Common myeloid progenitor, CD34-positive (primary cell): ENCODE data around the gene PGF. TPM values are rescaled to one million over a fixed set of nuclear protein-coding genes. Genes with fewer than 3 reads are reported as not detected.
"Not testable (repeated sequence)": the region's sequence is repeated elsewhere in the genome, so short reads cannot be mapped to it uniquely, and the experiment has no call there.

ENCODE experiments used
- CTCF ChIA-PET: fragments of 350-600 bp; sonication (Branson Sonifier 250); formaldehyde crosslinking; loops from one replicate; lab custom pipeline; 2021; ENCODE audit warnings: antibody characterized with exemption; lab: Charles Lee
- POLR2A ChIA-PET: fragments of 350-600 bp; sonication (Branson Sonifier 250); formaldehyde crosslinking; loops from one replicate; lab custom pipeline; 2021; ENCODE audit warnings: antibody characterized with exemption; lab: Charles Lee
- DNase-seq, 3 donors: peaks; one replicate each; pipeline versions ENCODE4 v3.0.0 to v3.0.0-alpha.2; 2013
- H3K27ac ChIP-seq, 2 experiments: 1 replicate in 1 of 2; 2 replicates in 1 of 2; pipeline ENCODE4 v1.7.0; 2013; ENCODE audit warnings: inconsistent platforms in 2 of 2, low read length in 2 of 2, mild to moderate bottlenecking in 2 of 2, low read depth in 1 of 2, moderate library complexity in 1 of 2; ENCODE audit not compliant: severe bottlenecking in 2 of 2, insufficient read depth in 1 of 2, poor library complexity in 1 of 2
- H3K27me3 ChIP-seq, 5 experiments: replicated peaks in 2 of 5; 1 replicate in 3 of 5; 2 replicates in 2 of 5; pipeline versions ENCODE4 v1.6.1 to v1.7.0; 2013; ENCODE audit warnings: low read length in 4 of 5, mild to moderate bottlenecking in 2 of 5, moderate library complexity in 2 of 5, inconsistent platforms in 1 of 5; ENCODE audit not compliant: insufficient read depth in 5 of 5, control insufficient read depth in 4 of 5
- H3K36me3 ChIP-seq, 4 experiments: 1 replicate in 2 of 4; 2 replicates in 2 of 4; pipeline versions ENCODE4 v1.6.1 to v1.7.0; 2013; ENCODE audit warnings: low read length in 3 of 4, control low read depth in 1 of 4, mild to moderate bottlenecking in 1 of 4; ENCODE audit not compliant: control insufficient read depth in 4 of 4, insufficient read depth in 4 of 4
- H3K4me1 ChIP-seq, 4 experiments: 1 replicate in 3 of 4; 2 replicates in 1 of 4; pipeline versions ENCODE4 v1.6.1 to v1.7.1; 2013; ENCODE audit warnings: low read length in 3 of 4, mild to moderate bottlenecking in 3 of 4, control low read depth in 1 of 4, inconsistent platforms in 1 of 4, moderate library complexity in 1 of 4; ENCODE audit not compliant: control insufficient read depth in 4 of 4, insufficient read depth in 4 of 4; ENCODE audit errors: control extremely low read depth in 1 of 4
- H3K4me3 ChIP-seq, 7 experiments: 1 replicate in 4 of 7; 2 replicates in 3 of 7; pipeline versions ENCODE4 v1.5.1 to v1.7.0; 2013; ENCODE audit warnings: mild to moderate bottlenecking in 7 of 7, low read length in 6 of 7, moderate library complexity in 6 of 7, inconsistent platforms in 2 of 7, low read depth in 2 of 7, control low read depth in 1 of 7; ENCODE audit not compliant: insufficient read depth in 4 of 7, control insufficient read depth in 1 of 7; ENCODE audit errors: extremely low read depth in 1 of 7
- H3K9me3 ChIP-seq, 5 experiments: 1 replicate in 4 of 5; 2 replicates in 1 of 5; pipeline versions ENCODE4 v1.6.1 to v1.7.1; 2013; ENCODE audit warnings: low read length in 4 of 5, mild to moderate bottlenecking in 2 of 5, inconsistent platforms in 1 of 5, low read depth in 1 of 5, moderate library complexity in 1 of 5; ENCODE audit not compliant: control insufficient read depth in 4 of 5, insufficient read depth in 2 of 5; ENCODE audit errors: control extremely low read depth in 1 of 5
- WGBS: methylation state at CpG from one replicate; pipeline ENCODE4 v1.1.5; 2013; ENCODE audit not compliant: insufficient coverage; 5-methylcytosine and 5-hydroxymethylcytosine counted together
- polyA plus RNA-seq: library from polyadenylated mRNA; unstranded; fragments of 120-200 nt; gene quantifications from one replicate; pipeline ENCODE4 v1.2.1, GENCODE V29; 2013

Gene PGF
- 0.20 TPM for polyA plus RNA-seq

- peaks cover 0 to 17% (median 0%) of the 10 kb centered on the region in 5 experiments for H3K27me3 ChIP-seq
- peak in 2 of 3 donors; percentile 24 to 29 for DNase-seq
- WGBS = 9% methylated on average over 67 of the region's 73 CpGs
- no peaks in the 10 kb centered on the region for H3K9me3 ChIP-seq
- H3K4me1 ChIP-seq = peaks cover 0 to 51% (median 27%) of the 10 kb centered on the region in 4 experiments
- no peak within 1 kb of the TSS for H3K27ac ChIP-seq
- POLR2A ChIA-PET = interaction anchor here (1.8 kb wide), 1 partner anchor 8 kb away, joined by 5 read pairs; no protein-coding TSS in a partner anchor
- CTCF ChIA-PET = interaction anchor here (0.6 to 1.6 kb wide), 4 partner anchors 10 to 133 kb away, joined by 3 to 5 read pairs (median 4); no protein-coding TSS in a partner anchor
- no peaks in the 10 kb centered on the region for H3K36me3 ChIP-seq
- peak within 1 kb of the TSS; percentile 10 to 77 (median 60) for H3K4me3 ChIP-seq
Observed at GRCh38 chr14:74955229-74956026, at the start of gene PGF. Gene PGF (minus strand): TSS chr14:74955597. CDS start chr14:74955242, 355 bp downstream.

DNA sequence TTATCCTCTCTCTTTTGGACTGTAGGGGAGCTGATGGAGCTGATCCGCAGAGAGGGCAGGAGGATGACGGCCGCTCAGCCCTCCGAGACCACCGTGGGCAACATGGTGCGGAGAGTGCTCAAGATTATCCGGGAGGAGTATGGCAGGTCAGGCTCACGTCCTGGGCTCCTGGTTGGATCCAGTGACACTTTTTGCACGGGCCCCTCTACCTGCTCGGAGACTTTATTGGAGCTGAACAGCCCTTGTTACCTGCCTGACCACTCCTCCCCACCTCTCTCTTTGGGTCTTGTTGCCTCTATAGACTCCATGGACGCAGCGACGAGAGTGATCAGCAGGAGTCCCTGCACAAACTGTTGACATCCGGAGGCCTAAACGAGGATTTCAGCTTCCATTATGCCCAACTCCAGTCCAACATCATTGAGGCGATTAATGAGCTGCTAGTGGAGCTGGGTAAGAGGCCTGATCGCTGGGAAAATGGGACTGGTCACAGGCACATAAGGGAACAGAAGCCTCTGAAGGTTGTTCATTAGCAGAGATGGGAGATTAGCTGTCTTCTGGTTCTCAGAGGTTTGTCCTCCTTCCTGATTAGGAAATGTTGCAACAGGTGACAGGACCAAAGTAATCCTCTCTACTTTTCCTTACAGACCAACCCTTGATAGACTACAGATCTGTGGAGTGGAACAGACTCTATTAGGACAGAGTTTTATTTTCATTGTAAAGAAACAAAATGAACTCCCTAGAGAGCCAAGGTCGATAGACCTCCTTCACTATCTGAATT is 48.0 kb upstream of the PGF start:
- peak overlapping the region; percentile 72 to 88 for H3K27ac ChIP-seq
- WGBS = 10% methylated on average over 16 of the region's 18 CpGs
- POLR2A ChIA-PET = interaction anchor here (0.8 kb wide), 1 partner anchor 11 kb away, joined by 3 read pairs; no protein-coding TSS in a partner anchor
- DNase-seq = peak in 1 of 3 donors; percentile 30
- CTCF ChIA-PET = interaction anchor here (0.8 to 2.2 kb wide), 10 partner anchors 10 to 144 kb away, joined by 3 to 7 read pairs (median 3); no protein-coding TSS in a partner anchor
- no peaks in the 10 kb centered on the region for H3K9me3 ChIP-seq
- peaks cover 8 to 23% (median 19%) of the 10 kb centered on the region in 4 experiments for H3K4me1 ChIP-seq
- H3K27me3 ChIP-seq = no peaks in the 10 kb centered on the region
- peaks cover 10 to 33% (median 29%) of the 10 kb centered on the region in 4 experiments for H3K36me3 ChIP-seq
- peak overlapping the region; percentile 37 to 96 (median 85) for H3K4me3 ChIP-seq

DNA sequence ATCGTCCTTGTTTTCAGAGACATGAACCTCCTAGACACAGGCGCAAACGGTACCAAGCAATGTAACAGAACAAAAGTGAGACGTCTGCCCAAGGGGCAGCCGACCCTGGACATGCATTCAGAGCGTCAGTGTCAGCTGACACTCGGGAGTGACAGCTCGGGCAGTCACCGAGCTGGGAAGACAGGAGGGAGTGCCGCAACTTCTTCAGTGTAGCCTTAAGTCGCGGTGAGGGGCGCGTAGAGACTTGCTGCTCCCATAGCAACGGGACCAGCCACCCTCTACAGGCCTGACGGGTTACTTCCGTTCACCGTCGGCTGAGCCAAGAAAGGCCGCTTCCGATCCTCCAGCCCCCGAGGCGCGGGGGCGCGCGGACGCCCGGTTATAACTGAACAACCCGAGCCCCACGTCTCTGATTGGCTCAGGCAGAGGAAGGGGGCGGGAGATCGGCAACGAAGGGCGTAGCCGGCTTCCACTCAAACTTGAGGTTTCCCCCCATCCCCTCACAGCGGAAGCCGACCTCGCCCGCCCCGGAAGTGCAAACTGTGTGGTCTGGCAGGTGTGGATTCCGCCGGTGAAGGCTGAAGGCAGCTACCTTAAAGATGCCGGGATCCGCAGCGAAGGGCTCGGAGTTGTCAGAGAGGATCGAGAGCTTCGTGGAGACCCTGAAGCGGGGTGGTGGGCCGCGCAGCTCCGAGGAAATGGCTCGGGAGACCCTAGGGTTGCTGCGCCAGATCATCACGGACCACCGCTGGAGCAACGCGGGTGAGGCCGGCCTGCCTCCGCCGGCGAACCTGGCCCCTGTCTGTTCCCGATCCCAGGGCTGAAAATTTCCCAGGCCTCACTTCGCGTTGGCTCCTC is 47.2 kb upstream of the PGF start, which contains the start of gene EIF2B2:
Gene EIF2B2 (plus strand): TSS at position 530 of the 858 bp plus-strand sequence. CDS start 70 bp downstream, at position 600.
- ChIA-PET POLR2A (no interaction called here), CTCF (interaction anchor here (0.8 to 2.2 kb wide), 9 partner anchors 10 to 86 kb away, joined by 3 to 7 read pairs (median 3); no protein-coding TSS in a partner anchor)
- no peaks in the 10 kb centered on the region for H3K9me3 ChIP-seq
- no peaks in the 10 kb centered on the region for H3K27me3 ChIP-seq
- WGBS = 1% methylated on average over 50 of the region's 66 CpGs
- peak within 1 kb of the TSS; percentile 72 to 88 for H3K27ac ChIP-seq
- peaks cover 7 to 25% (median 22%) of the 10 kb centered on the region in 4 experiments for H3K36me3 ChIP-seq
- peak; percentile 97 to 99 (median 98) for DNase-seq
- H3K4me3 ChIP-seq = peak within 1 kb of the TSS; percentile 37 to 96 (median 85)
- H3K4me1 ChIP-seq = peaks cover 8 to 23% (median 19%) of the 10 kb centered on the region in 4 experiments

GRCh38 chr14:75001899-75002298 is 46.5 kb upstream of the PGF start:
- DNase-seq = no peak
- peak overlapping the region; percentile 66 to 88 for H3K27ac ChIP-seq
- H3K4me1 ChIP-seq = peaks cover 8 to 23% (median 19%) of the 10 kb centered on the region in 4 experiments
- H3K4me3 ChIP-seq = peak overlapping the region in 6 of 7 experiments; percentile 84 to 96 (median 86)
- no CpG with 5 or more reads among the region's 1 CpG for WGBS
- peaks cover 6 to 18% (median 15%) of the 10 kb centered on the region in 4 experiments for H3K36me3 ChIP-seq
- ChIA-PET POLR2A (no interaction called here), CTCF (interaction anchor here (1.0 to 2.2 kb wide), 3 partner anchors 23 to 87 kb away, joined by 3 to 7 read pairs (median 3); no protein-coding TSS in a partner anchor)
- no peaks in the 10 kb centered on the region for H3K9me3 ChIP-seq
- H3K27me3 ChIP-seq = no peaks in the 10 kb centered on the region

GRCh38 chr14:75001261-75001660 is 45.9 kb upstream of the PGF start:
- Histone ChIP-seq H3K36me3 (peaks cover 2 to 11% (median 9%) of the 10 kb centered on the region in 4 experiments), H3K4me1 (peaks cover 8 to 23% (median 19%) of the 10 kb centered on the region in 4 experiments), H3K4me3 (no peak overlapping the region), H3K27ac (no peak overlapping the region), H3K27me3 (no peaks in the 10 kb centered on the region), H3K9me3 (peaks cover 0 to 3% (median 0%) of the 10 kb centered on the region in 5 experiments)
- POLR2A ChIA-PET = no interaction called here
- DNase-seq = no peak
- WGBS = 100% methylated on average over 1 of the region's 2 CpGs
- CTCF ChIA-PET = interaction anchor here (1.4 kb wide), 1 partner anchor 24 kb away, joined by 3 read pairs; no protein-coding TSS in a partner anchor

DNA sequence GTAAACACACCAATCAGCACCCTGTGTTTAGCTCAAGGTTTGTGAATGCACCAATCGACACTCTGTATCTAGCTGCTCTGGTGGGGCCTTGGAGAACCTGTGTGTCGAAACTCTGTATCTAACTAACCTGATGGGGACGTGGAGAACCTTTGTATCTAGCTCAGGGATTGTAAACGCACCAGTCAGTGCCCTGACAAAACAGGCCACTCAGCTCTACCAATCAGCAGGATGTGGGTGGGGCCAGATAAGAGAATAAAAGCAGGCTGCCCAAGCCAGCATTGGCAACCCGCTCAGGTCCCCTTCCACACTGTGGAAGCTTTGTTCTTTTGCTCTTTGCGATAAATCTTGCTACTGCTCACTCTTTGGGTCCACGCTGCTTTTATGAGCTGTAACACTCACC is 40.4 kb upstream of the PGF start:
- CTCF ChIA-PET, DNase-seq, H3K4me1 ChIP-seq, H3K36me3 ChIP-seq, H3K9me3 ChIP-seq, H3K27me3 ChIP-seq, H3K4me3 ChIP-seq, H3K27ac ChIP-seq, POLR2A ChIA-PET: not testable (repeated sequence)
- 92% methylated on average over 2 of the region's 7 CpGs for WGBS
